ENCODE results near the gene GMPPB. TPM values are rescaled to one million over a fixed set of nuclear protein-coding genes. Genes with fewer than 3 reads are reported as not detected.

The GMPPB gene
- total and polyA plus RNA-seq, 2 of the 8 experiments (the other 6 are each of a cell fraction or from before 2014, with no cell fraction given) = 20.9 to 23.9 TPM

DNA sequence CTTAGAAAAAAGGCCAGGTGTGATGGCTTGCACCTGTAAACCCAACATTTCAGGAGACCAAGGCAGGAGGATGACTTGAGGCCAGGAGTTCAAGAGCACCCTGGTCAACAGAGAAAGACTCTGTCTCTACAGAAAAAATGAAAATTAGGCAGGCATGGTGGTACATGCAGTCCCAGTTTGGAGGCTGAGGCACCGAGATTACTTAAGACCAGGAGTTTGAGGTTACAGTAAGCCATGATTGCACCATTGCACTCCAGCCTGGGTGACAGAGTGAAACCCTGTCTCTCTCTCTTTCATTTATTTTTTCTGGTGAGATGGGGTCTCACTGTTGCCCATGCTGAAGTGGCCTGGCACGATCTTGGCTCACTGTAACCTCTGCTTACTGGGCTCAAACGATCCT, 37.9 kb upstream of the GMPPB start:
- Histone ChIP-seq H2BK12ac (ENCODE audit: low read depth, low read length) (no peak overlapping the region), H3K4me1 (replicated peaks in 1 of 4; ENCODE audit: control insufficient read depth in 3 of 4, insufficient read depth in 4 of 4, low read length in 3 of 4) (no peaks in the 10 kb centered on the region), H3K23me2 (ENCODE audit: low read depth, low read length) (no peaks in the 10 kb centered on the region), H4K5ac (ENCODE audit: insufficient read length, low read depth, low read length) (no peak overlapping the region), H3K79me1 (ENCODE audit: low read depth, low read length) (peaks cover 3% of the 10 kb centered on the region; the same call in 1 of the 2 replicates), H3K27ac (ENCODE audit: low read depth, low read length) (no peak overlapping the region), H4K20me1 (replicated peaks in 1 of 2; ENCODE audit: control insufficient read depth in 1 of 2, insufficient read depth in 2 of 2, low read length in 2 of 2) (peaks cover 1 to 5% of the 10 kb centered on the region in 2 experiments), H3K79me2 (ENCODE audit: control insufficient read depth in 1 of 2, insufficient read depth in 2 of 2, low read length in 2 of 2) (peaks cover 0 to 66% of the 10 kb centered on the region in 2 experiments; a peak in 3 of 4 replicates), H3K36me3 (ENCODE audit: control insufficient read depth in 2 of 4, insufficient read depth in 4 of 4, low read length in 3 of 4) (no peaks in the 10 kb centered on the region), H2AFZ (ENCODE audit: low read length) (no peak overlapping the region), H2BK15ac (ENCODE audit: low read length) (no peak overlapping the region), H3K18ac (ENCODE audit: extremely low read depth, low read length) (no peak overlapping the region), H3K27me3 (replicated peaks in 1 of 4; ENCODE audit: control insufficient read depth in 3 of 4, extremely low read depth in 1 of 4, insufficient read depth in 3 of 4, low read length in 3 of 4) (no peaks in the 10 kb centered on the region), H3K9me3 (ENCODE audit: insufficient read depth in 2 of 2, low read depth in 1 of 2, low read length in 1 of 2) (no peaks in the 10 kb centered on the region), H3K4me3 (ENCODE audit: extremely low read depth in 1 of 4, insufficient read depth in 2 of 4, low read depth in 3 of 4, low read length in 4 of 4) (no peak overlapping the region), H4K91ac (replicated peaks; ENCODE audit: insufficient read length, low read length) (no peak overlapping the region), H2AK5ac (ENCODE audit: low read depth, low read length) (no peak overlapping the region), H3K9ac (replicated peaks in 1 of 4; ENCODE audit: extremely low read depth in 1 of 4, low read depth in 3 of 4, low read length in 3 of 4) (no peak overlapping the region), H2BK120ac (replicated peaks; ENCODE audit: low read depth, low read length) (no peak overlapping the region), H2BK5ac (ENCODE audit: low read depth, low read length) (no peak overlapping the region), H3K4ac (replicated peaks; ENCODE audit: insufficient read length, low read depth, low read length) (no peak overlapping the region), H3K14ac (ENCODE audit: insufficient read length) (no peak overlapping the region), H2BK20ac (ENCODE audit: low read length) (no peak overlapping the region), H3K56ac (replicated peaks; ENCODE audit: insufficient read length, low read depth, low read length) (no peak overlapping the region), H4K8ac (ENCODE audit: extremely low read depth, insufficient read depth, low read length) (no peak overlapping the region), H3K23ac (ENCODE audit: insufficient read length) (no peak overlapping the region), H3K4me2 (ENCODE audit: insufficient read depth in 1 of 2, low read depth in 2 of 2, low read length in 2 of 2) (no peak overlapping the region)
- ChIA-PET POLR2A (ENCODE audit: partially characterized antibody) (interaction anchor here (1.2 to 1.3 kb wide), 2 partner anchors 18 to 19 kb away, joined by 3 read pairs; no protein-coding TSS in a partner anchor), CTCF (ENCODE audit: partially characterized antibody) (interaction anchor here (1.0 kb wide), 1 partner anchor 78 kb away, joined by 3 read pairs; no protein-coding TSS in a partner anchor)
- WGBS, 2 experiments (ENCODE audit: extremely low coverage in 1 of 2, insufficient coverage in 1 of 2, insufficient read length in 1 of 2, insufficient replicate concordance in 2 of 2, low coverage in 1 of 2, low lambda C conversion rate in 2 of 2, missing lambda C conversion rate in 1 of 2) = 79% methylated on average over 3 of the region's 3 CpGs; no CpG with 5 or more reads in 1 of the 2 experiments
- no peak for FAIRE-seq
- DNase-seq (ENCODE audit: low read depth in 1 of 2, low spot score in 2 of 2) = no peak
- TF ChIP-seq, protein P1, sequence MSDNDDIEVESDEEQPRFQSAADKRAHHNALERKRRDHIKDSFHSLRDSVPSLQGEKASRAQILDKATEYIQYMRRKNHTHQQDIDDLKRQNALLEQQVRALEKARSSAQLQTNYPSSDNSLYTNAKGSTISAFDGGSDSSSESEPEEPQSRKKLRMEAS (IDR thresholded peaks at IDR 0.05) = no peak
- no peak for TF ChIP-seq BACH1 (IDR thresholded peaks at IDR 0.05; ENCODE audit: low read length)
- TF ChIP-seq JUND (IDR thresholded peaks at IDR 0.05; ENCODE audit: low read length) = no peak
- no peak for TF ChIP-seq CBX8 (IDR thresholded peaks at IDR 0.05; ENCODE audit: borderline replicate concordance, low read depth, low read length)
- TF ChIP-seq RBBP5 (IDR thresholded peaks at IDR 0.05; ENCODE audit: borderline replicate concordance, low read depth, low read length) = no peak
- TF ChIP-seq POLR2AphosphoS5 (IDR thresholded peaks at IDR 0.05; ENCODE audit: low read depth, low read length) = no peak
- TF ChIP-seq HDAC2 (IDR thresholded peaks at IDR 0.05; ENCODE audit: borderline replicate concordance in 1 of 2, low read depth in 2 of 2, low read length in 2 of 2) = no peak
- TF ChIP-seq KDM4A (IDR thresholded peaks at IDR 0.05; ENCODE audit: low read depth, low read length, severe bottlenecking) = no peak
- TF ChIP-seq SP4 (IDR thresholded peaks at IDR 0.05; ENCODE audit: low read length) = no peak
- TF ChIP-seq YY1 (IDR thresholded peaks at IDR 0.05; ENCODE audit: low read depth, low read length) = no peak
- TF ChIP-seq CTBP2 (IDR thresholded peaks at IDR 0.05; ENCODE audit: borderline replicate concordance, insufficient read depth, insufficient read length, low read length) = no peak
- TF ChIP-seq SIN3A (conservative IDR thresholded peaks at IDR 0.05 in 1 of 2, IDR thresholded peaks at IDR 0.05 in 1 of 2; ENCODE audit: low read depth in 1 of 2, low read length in 2 of 2) = no peak

All from H1 (cell line).